Measurements from ENCODE around the gene ZNF664.

Gene ZNF664

DNA sequence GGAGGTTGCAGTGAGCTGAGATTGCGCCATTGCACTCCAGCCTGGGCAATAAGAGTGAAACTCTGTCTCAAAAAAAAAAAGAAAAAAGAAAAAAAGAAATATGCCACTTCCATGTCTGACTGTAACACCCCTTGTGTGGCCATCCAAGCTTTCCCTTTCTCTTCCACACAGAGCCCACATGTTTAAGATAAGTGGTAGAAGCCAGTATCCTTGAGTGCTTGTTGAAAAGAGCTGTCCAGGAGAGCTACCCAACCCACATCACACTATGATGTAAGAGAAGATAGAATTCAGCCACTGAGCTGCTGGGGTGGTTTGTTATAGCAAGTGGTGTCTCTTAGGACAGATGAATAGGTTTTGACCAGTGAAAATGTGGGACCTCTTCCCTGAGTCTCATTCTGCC lies 82.1 kb downstream of the ZNF664 start:
- TF ChIP-seq, protein P1, sequence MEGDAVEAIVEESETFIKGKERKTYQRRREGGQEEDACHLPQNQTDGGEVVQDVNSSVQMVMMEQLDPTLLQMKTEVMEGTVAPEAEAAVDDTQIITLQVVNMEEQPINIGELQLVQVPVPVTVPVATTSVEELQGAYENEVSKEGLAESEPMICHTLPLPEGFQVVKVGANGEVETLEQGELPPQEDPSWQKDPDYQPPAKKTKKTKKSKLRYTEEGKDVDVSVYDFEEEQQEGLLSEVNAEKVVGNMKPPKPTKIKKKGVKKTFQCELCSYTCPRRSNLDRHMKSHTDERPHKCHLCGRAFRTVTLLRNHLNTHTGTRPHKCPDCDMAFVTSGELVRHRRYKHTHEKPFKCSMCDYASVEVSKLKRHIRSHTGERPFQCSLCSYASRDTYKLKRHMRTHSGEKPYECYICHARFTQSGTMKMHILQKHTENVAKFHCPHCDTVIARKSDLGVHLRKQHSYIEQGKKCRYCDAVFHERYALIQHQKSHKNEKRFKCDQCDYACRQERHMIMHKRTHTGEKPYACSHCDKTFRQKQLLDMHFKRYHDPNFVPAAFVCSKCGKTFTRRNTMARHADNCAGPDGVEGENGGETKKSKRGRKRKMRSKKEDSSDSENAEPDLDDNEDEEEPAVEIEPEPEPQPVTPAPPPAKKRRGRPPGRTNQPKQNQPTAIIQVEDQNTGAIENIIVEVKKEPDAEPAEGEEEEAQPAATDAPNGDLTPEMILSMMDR (IDR thresholded peaks at IDR 0.05; ENCODE audit: control insufficient read depth, extremely low read depth, insufficient read depth), result no peak
- no peak overlapping the region for H3K4me3 ChIP-seq (ENCODE audit: low read depth, low read length)
- DNase-seq (ENCODE audit: low read depth), result no peak

- DNase-seq (ENCODE audit: low read depth), result no peak
- no peak overlapping the region for H3K4me3 ChIP-seq (ENCODE audit: low read depth, low read length)
- TF ChIP-seq, protein P1 (IDR thresholded peaks at IDR 0.05; ENCODE audit: control insufficient read depth, extremely low read depth, insufficient read depth), result no peak
Observed at GRCh38 chr12:124057691-124058090, 84.7 kb downstream of the ZNF664 start.

DNA sequence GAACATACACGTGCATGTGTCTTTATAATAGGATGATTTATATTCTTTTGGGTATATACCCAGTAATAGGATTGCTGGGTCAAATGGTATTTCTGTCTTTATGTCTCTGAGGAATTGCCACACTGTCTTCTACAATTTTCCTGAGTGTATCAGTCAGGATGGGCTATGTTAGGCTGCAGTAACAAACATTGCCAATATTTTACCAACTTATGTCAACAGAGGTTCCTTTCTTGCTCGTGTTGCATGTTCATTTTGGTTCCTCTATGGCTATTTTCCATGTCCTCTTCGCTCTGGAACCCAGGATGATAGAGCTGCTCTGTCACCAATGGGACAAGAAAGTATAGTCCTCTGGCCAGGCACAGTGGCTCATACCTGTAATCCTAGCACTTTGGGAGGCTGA lies 86.7 kb downstream of the ZNF664 start:
- DNase-seq (ENCODE audit: low read depth), result no peak
- H3K4me3 ChIP-seq (ENCODE audit: low read depth, low read length), result no peak overlapping the region
- TF ChIP-seq, protein P1 (IDR thresholded peaks at IDR 0.05; ENCODE audit: control insufficient read depth, extremely low read depth, insufficient read depth), result no peak

Data from LNCaP clone FGC (cell line).